ENCODE results near the gene PSG3. TPM values are rescaled to one million over a fixed set of nuclear protein-coding genes. Genes with fewer than 3 reads are reported as not detected.

The PSG3 gene
- total RNA-seq: not detected

GRCh38 chr19:42740381-42740780 lies at the start of gene PSG3:
Gene PSG3 (minus strand): TSS chr19:42740481. CDS start chr19:42740384, 97 bp downstream.

Other genes with a start within 250 kb of the PSG3 start
- gene CEACAM1, start 212.0 kb downstream of the PSG3 start, total RNA-seq: 14.2 TPM
- 2.5 TPM for gene CEACAM8, start 145.6 kb downstream of the PSG3 start, total RNA-seq
- gene PSG8, start 25.2 kb upstream of the PSG3 start, total RNA-seq: not detected
- not detected for gene PSG1, start 139.2 kb upstream of the PSG3 start, total RNA-seq
- not detected for gene PSG6, start 177.4 kb upstream of the PSG3 start, total RNA-seq
- not detected for gene PSG7, start 196.7 kb upstream of the PSG3 start, total RNA-seq